GM12864 (cell line): Measurements from ENCODE around the gene KIF13A.
"Not testable (repeated sequence)": the region's sequence is repeated elsewhere in the genome, so short reads cannot be mapped to it uniquely, and the experiment has no call there.

Experiments used
- DNase-seq: peaks from one replicate; pipeline ENCODE4 v3.0.0-alpha.2; 2011; ENCODE audit warnings: low read depth
- H3K4me3 ChIP-seq: 2 replicates; pipeline ENCODE4 v1.5.1; 2011; ENCODE audit warnings: mild to moderate bottlenecking, low read depth, low read length, control low read depth
- CTCF ChIP-seq: IDR thresholded peaks from 2 replicates; pipeline ENCODE4 v1.5.1; 2011; ENCODE audit warnings: low read depth, mild to moderate bottlenecking, moderate library complexity, low read length, control low read depth, inconsistent platforms; ENCODE audit errors: missing control alignments

Gene KIF13A

GRCh38 chr6:17754254-17754653 lies 233.2 kb downstream of the KIF13A start:
- no peak for DNase-seq
- no peak for TF ChIP-seq CTCF
- no peak overlapping the region for H3K4me3 ChIP-seq

- H3K4me3 ChIP-seq, DNase-seq: not testable (repeated sequence)
Observed at GRCh38 chr6:17745324-17745723, 242.1 kb downstream of the KIF13A start.

GRCh38 chr6:17744757-17745308 lies 242.6 kb downstream of the KIF13A start:
- DNase-seq, H3K4me3 ChIP-seq: not testable (repeated sequence)

- DNase-seq, result no peak
- H3K4me3 ChIP-seq, result no peak overlapping the region
- TF ChIP-seq CTCF, result no peak
Observed at GRCh38 chr6:17744019-17744756, 243.2 kb downstream of the KIF13A start.

- DNase-seq, result no peak
- no peak for TF ChIP-seq CTCF
- no peak overlapping the region for H3K4me3 ChIP-seq
Observed at GRCh38 chr6:17741507-17741906, 245.9 kb downstream of the KIF13A start.

- no peak for TF ChIP-seq CTCF
- DNase-seq, result no peak
- no peak overlapping the region for H3K4me3 ChIP-seq
Observed at GRCh38 chr6:17740559-17741220, 246.7 kb downstream of the KIF13A start.

GRCh38 chr6:17737704-17738252 lies 249.7 kb downstream of the KIF13A start:
- DNase-seq, result no peak
- no peak overlapping the region for H3K4me3 ChIP-seq
- TF ChIP-seq CTCF, result no peak

GRCh38 chr6:17735311-17735710 lies 252.1 kb downstream of the KIF13A start:
- not testable (repeated sequence) for DNase-seq

More at GRCh38 chr6:17735311-17735710, 252.1 kb downstream of the KIF13A start:
- H3K4me3 ChIP-seq, result not testable (repeated sequence)
